GM12891 (cell line): Measurements from ENCODE around the gene POLA1.

Experiments
- POLR2A ChIP-seq: IDR thresholded peaks from 2 replicates; pipeline ENCODE4 v1.6.1; 2011; ENCODE audit warnings: low read depth, low read length, control low read depth
- TAF1 ChIP-seq: IDR thresholded peaks from 2 replicates; pipeline ENCODE4 v1.6.1; 2011; ENCODE audit warnings: low read depth, low read length, control low read depth

DNA sequence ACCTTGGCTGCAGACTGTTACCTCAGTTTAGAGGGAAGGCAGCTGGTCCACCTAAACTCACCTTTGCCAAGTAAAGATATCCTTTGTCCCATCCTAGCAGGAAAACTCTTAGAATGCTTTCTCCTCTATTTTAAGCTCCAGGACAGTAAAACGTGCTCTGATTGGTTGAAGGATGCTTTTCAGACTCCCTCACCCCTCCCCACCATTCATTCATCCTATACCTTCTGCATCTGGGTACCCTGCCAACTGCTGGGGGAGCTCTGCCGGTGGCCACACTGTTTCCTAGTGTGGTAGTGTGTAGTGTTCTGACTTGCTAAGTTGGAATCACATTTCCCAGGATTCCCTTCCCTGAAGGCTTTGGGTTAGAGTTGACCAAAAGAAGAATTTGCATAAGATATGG is 20.3 kb upstream of the POLA1 start:
- TF ChIP-seq TAF1 (no peak), POLR2A (no peak)
